Stimulated activated CD8-positive, alpha-beta memory T cell treated with anti-CD3 and anti-CD28 coated beads, Interleukin-7, amount 100 ng/mL, for 24 hours (primary cell): ENCODE data around the gene TEKT4.
"Not testable (repeated sequence)": the region's sequence is repeated elsewhere in the genome, so short reads cannot be mapped to it uniquely, and the experiment has no call there.

ENCODE experiments used
- DNase-seq: peaks from one replicate; pipeline ENCODE4 v3.0.0-alpha.2; 2020; ENCODE audit warnings: low read depth

TEKT4 gene

DNA sequence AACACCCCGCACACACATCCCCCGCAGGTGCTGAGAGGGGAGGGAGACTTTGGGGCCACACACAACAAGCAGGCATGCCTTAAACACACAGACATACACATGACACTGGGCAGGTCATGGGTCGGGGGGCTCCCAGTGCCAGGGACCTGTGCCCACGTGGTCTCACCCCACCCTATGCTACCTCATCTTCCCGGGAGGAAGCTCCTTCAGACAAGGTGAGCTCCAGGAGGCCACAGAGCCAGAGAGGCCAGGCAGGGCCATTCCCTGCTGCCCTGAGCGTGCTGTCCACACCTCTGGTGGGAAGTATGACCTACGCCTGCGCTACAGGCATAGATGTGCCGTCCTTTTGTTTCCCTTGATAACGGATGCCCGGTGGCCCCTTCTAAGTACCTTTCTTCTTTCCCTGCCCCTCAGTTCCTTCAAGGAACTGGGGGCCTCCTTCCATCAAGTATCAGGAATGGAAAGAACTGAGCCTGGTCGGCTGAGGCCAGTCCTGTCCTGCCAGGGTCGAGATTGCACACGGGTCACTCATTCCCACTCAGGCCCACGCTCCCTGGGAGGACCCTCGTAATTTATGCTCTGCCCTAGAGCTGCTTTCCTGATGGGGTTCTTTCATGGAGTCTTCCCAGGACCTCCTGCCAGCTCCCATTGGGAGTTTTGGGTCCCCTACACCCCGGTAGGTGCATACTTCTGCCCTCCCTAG is 4.7 kb downstream of the TEKT4 start:
- no peak for DNase-seq

GRCh38 chr2:94876523-94876863 is 5.3 kb downstream of the TEKT4 start:
- DNase-seq: no peak

DNA sequence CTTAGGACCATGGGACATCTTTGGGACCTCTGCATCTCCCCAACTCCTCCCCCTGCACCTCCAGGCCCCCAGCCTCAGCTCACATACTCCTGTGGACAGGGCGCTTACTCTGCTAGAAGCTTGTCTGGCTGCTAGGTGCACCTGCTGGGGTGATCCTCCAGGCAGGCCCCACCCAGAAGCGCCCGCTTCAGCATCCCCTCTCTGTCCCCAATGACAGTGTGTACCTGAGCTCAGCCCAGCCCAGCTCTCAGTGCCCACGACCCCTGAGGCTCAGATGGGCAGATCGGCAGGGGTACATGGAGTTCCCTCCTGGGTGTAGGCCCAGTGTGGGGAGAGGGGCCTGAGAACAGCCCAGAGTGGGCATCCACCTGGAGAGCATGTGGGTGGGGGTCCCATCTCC is 5.9 kb downstream of the TEKT4 start:
- no peak for DNase-seq

DNA sequence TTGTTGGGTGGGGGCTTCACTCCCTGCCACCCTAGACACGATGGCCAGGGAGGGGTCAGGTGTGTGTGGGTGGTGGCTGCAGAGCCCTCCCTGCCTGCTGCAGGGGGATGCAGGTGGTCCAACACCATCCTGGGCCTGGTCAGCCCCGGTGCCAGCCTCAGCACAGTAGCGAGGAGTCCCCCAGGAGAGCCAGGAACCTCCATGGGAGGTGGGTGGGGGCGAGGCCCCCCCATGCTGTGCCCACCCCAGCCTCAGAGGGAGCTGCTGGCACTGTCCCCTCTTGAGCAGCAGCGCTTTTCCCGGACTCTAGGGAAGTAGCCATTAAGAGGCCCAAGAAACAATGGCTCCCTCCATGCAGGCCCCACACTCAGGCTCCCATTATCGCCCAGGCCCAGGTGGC is 7.3 kb downstream of the TEKT4 start:
- not testable (repeated sequence) for DNase-seq

- DNase-seq: no peak
Measured at GRCh38 chr2:94879314-94879981, 8.2 kb downstream of the TEKT4 start.

DNA sequence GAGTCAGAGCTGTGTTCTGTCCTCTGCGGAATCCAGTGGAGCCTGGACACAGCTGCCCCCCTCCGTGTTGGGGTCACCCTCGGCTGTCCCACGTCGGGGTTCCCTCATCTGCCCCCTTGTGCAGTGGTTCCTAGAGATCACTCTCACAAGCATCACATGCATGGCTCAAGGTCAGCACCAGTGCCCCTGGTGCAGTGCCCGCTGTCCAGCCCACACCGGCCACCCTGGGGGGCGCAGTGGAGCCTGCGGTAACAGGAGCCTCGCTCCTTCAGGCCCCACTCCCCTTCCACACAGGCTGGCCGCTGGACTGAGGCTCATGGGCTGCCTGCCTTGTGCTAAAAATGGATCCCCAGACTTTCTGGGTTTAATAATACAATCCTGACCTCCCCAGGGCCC is 8.8 kb downstream of the TEKT4 start:
- DNase-seq: no peak

DNA sequence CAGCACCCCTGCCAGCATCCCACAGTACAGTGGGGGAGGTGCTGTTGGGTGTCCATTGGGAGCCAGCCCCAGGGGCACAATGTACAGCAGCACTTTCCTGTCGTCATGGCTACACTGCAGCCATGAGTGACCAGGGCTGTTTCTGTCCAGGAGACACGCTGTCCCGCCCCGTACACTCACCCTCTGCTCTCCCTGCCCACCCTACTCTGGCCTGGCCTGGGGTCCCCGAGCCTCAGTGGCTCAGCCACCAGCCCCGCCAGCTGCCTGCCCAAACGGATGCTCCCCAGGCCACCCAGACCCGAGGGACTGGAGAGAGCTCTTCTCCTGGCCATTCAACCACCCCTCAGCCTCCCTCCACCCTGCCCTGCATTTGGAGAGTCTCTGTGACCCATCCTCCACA is 9.3 kb downstream of the TEKT4 start:
- no peak for DNase-seq

GRCh38 chr2:94881070-94881469 is 9.8 kb downstream of the TEKT4 start:
- no peak for DNase-seq

DNA sequence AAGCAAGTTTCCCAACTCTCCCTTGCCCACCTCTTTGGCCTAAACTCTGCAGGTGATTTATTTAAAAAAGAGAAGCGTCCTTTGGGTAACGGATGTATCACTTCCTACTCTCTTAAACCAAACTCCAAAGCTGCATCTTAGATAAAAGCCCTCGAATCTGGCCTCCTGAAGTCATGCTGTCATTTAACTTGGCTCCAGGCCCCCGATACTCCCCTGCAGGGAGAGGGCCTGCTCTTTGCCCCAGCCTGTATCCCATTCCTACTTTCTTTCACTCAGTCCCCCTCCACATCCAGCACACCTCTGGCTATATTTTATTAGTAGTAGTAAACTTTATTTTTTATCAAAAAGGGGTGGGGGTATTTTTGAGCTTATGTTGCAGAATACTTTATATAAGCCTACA is 19.0 kb downstream of the TEKT4 start:
- no peak for DNase-seq

- not testable (repeated sequence) for DNase-seq
Measured at GRCh38 chr2:94895273-94895672, 24.0 kb downstream of the TEKT4 start.

DNA sequence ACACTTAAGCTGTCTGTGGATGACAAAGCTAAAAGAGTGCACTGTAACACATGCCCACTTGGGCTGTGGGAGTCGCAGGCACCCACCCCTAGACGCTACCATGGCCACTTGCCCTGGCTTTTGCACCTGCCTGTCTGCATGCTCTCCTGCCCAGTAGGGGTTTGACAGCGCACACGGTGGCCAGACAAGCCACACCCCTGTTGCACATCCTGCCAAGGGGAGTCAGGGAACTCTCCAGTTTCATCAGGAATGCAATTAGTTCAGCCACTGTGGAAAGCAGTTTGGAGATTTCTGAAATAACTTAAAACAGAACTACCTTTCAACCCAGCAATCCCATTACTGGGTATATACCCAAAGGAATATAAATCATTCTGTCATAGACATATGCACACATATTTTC is 35.7 kb downstream of the TEKT4 start:
- DNase-seq: not testable (repeated sequence)

DNA sequence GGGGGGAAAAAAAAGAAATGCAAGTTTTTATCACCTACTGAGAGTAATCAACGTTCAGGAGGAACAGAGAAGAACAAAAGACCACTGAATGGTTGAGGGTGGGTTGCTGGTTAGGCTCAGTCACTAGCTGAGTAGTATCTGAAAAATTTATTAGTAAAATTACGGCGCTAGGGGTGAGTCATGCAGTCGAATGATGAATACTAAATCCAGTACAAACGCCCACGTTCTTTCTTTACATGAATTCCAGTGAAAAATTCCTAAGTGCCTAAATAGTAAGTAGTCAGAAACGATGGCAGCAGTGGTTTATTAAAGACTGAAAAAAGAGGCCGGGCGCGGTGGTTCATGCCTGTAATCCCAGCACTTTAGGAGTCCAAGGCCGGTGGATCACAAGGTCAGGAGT is 52.0 kb downstream of the TEKT4 start:
- DNase-seq: no peak

DNA sequence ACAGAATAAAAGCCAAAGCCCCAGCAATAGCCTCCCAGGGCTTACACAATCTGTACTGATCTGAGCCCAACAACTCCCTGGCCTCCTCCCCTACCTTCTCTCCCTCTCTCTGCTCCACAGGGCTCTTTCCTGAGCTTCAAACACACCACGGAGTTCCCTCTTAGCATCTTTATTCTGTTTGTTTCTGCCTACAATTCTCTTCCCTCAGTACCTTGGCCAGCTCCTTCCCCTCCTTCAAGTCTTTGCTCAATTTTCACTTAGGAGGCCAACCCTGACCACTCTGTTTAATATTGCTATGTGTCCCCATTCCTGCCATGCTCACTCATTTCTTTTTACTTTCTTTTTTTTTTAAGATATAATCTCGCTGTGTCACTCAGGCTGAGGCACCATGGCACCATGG is 53.8 kb downstream of the TEKT4 start:
- not testable (repeated sequence) for DNase-seq
